Activated effector memory CD4-positive, alpha-beta T cell treated with anti-CD3 and anti-CD28 coated beads, Interleukin-2, amount 50 U/mL, for 16 hours (primary cell): ENCODE results near the gene GOLGA1.
"Not testable (repeated sequence)": the region's sequence is repeated elsewhere in the genome, so short reads cannot be mapped to it uniquely, and the experiment has no call there.

Experiments used
- DNase-seq: peaks from one replicate; pipeline ENCODE4 v3.0.0-alpha.2; 2020

GOLGA1 gene

GRCh38 chr9:124939944-124940343, 939 bp downstream of the GOLGA1 start:
- no peak for DNase-seq

DNA sequence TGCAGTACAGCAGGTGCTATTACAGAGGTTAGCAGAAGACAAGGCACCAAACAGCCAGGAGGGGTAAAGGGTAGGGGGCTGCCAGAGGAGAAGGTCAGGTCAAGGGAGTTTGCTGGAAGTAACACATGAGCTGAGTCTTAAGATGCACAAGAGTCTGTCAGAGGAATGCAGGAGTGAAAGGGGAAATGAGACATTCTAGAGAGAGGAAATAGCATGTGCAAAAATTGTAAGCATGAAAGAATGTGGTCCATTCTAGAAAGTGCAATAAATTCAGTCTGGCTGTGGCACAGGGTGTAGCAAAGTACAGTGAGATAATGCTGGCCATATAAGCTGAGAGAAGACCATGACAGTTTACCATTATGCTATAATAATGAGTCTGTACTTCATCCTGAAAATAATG, 6.6 kb downstream of the GOLGA1 start:
- DNase-seq, result no peak

- no peak for DNase-seq
Measured at GRCh38 chr9:124932333-124932732, 8.6 kb downstream of the GOLGA1 start.

DNA sequence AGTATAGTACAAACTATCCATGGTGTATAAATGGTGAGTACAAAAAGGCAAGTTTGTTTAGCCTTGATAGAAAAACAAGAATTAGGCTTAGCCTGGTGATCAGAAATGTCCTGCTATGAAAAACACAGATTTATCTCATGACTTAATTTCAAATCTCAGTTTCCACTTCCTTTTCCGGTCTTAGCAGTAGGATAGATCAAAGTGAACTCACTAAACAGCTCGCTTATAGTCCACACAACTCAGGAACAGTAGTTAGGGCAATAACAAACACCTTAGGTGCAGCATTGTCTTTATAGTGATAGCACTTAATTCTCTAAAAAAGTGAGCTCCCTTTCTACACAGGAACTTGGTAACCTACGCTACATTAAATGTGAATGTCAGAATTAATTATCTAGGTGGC, 11.4 kb downstream of the GOLGA1 start:
- DNase-seq, result no peak

DNA sequence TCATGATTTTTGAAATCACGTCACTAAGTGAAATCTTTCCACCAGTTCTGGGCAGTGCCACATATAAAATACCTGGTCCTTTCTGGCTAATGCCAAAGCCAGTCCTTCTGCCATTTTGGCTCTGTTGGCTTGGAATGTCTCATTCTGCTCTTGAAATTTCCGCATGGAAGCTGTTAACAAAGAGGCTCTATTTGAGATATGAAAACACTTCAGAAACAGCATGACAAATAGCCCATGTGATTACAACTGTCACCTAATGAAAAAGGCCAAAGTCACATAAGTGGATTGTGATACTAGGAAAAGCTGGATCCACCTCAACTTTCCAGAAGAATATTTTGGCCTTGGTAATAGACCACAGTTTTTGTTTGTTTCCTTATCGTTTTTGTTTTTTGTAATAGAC, 12.8 kb downstream of the GOLGA1 start:
- DNase-seq, result no peak

- DNase-seq, result not testable (repeated sequence)
Measured at GRCh38 chr9:124920394-124920793, 20.5 kb downstream of the GOLGA1 start.

GRCh38 chr9:124914753-124915405, 26.0 kb downstream of the GOLGA1 start:
- DNase-seq, result no peak

DNA sequence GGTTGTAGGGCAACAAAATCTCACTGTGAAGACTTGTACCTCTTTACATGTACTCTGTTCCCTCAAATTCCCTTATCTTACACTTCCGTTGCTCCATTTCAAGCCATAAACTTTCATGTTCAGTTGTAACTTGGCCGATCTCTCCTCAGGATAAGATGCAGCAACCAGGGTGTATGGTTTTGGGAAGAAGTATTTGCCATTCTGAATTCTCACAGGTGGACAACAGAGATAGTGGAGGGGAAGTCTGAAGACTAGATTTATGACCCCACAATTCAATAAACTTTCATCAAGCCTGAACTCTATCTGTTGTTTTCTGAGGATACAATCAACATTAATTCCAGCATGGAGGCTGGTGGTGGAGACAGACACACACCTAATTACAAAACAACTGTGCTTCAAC, 27.5 kb downstream of the GOLGA1 start:
- DNase-seq, result no peak

- DNase-seq, result no peak
Measured at GRCh38 chr9:124911766-124912165, 29.1 kb downstream of the GOLGA1 start.

DNA sequence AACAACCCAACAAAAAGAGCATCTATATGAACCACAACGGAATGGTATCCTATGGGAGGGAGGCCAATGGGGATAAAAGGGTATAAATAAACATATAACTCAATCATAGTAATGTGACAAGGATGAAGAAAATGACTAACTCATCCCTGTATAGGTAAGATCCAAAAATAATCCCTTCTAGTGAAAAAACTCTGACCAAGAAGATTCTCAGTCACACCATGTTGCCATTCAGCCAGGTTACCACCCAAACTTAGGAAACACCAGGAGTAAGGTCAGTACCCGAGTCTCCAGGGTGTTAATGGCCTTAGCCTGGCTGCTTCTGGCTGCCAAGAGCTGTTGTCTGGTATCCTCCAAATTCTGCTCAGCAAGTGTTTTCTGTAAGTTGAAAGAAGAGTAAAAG, 32.8 kb downstream of the GOLGA1 start:
- no peak for DNase-seq

DNA sequence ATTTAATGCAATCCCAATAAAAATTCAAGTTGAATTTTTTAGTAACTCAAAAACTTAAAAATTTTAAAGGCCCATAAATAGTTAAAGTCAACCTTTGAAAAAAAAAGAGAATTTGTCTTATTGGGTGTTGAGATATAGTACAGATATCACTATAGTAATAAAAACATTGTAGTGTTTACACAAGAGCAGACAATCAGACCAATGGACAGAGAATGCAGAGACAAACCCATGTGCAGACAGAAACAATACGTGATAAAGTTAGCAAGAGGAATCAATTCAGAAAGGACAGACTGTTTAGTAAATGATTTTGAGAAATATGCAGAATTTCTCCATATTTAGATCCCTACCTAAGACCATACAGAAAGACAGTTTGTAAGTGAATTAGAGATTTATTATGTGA, 33.9 kb downstream of the GOLGA1 start:
- DNase-seq, result no peak

GRCh38 chr9:124899845-124900244, 41.0 kb downstream of the GOLGA1 start:
- DNase-seq, result no peak

DNA sequence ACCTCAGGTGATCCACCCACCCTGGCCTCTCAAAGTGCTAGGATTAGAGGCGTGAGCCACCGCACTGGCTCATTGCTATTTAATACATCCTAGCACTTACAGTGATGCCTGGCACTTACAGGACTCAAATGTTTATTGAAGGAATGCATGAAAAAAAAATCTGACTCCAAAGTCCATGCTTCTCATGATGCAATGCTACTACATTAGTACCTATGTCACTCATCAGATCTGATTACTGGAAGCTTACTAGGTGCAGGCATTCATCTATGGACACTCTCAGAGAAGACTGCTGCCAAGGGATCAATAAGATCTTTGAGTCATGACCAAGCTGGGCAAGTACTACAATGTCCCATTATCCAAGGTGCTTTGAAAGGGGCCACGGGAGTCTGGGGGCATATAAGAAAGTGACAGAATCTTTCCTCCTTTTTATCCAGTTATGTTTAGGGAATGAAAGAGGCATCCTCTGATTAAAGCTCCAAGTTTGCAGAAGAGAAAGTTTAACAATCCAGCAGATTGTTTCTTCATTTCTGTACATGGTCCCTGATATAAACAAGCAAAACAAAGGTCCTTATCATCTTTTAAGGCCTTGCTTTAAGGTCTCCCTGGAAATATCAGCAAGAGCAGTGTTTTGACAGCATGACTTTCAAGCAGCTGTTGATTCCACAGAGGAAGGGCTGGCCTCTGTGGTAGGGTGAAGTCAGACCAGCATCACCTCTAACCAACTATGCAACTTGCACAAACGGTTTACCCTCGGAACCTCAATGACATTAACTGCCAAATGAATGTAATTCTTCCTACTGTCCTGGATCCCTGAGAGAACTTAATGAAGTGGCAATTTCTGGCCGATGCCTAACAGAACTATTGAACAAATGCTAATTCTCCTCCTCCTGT, 43.1 kb downstream of the GOLGA1 start:
- no peak for DNase-seq

GRCh38 chr9:124894741-124895170, 46.1 kb downstream of the GOLGA1 start:
- DNase-seq, result no peak

DNA sequence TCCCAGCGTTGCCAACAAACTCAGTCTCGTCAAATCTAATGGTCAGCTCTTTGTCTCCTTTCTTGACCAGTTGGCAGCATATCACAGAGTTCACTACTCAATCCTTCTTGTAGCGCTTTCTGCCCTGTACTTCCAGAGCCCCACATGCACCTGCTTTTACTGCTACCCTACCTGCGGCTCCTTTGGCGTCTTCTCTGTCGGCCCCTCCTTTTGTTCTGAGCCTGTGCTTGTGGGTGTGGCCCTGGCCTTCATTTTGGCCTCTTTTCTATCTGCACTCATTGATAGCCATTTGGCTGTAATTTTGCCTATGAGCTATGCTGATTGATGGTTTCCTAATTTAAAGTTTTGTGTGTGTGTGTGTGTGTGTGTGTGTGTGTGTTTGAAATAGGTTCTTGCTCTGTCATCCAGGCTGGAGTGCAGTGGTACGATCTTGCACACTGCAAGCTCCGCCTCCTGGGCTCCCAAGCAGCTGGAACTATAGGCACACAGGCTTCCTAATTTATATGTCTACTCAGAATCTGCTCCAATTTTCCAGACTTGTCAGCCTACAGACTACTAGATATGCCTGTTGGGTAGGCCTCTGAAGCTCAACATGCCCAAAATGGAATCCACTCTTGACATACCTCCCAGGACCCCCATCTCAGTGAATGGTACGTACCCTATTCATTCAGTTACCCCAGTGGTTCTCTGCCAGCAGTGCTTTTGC, 46.7 kb downstream of the GOLGA1 start:
- DNase-seq, result no peak

DNA sequence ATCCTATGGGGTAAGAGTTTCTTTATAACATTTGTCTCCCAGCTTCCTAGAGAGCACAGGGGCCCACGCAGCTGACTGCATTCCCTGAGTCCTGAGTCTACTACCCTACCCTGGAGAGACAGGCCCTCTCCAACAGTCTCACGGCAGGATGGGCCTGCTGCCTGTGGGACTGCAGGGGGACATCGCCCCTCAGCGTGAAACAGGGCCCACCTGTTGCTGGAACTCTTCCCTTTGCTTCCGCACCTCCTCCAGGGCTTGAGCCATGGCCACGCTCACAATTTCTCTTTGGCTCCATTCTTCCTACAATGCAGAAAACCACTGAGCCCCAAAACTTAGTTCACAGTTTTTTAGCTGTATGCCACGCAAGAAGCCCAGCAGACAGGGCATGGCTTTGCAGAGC, 50.7 kb downstream of the GOLGA1 start:
- DNase-seq, result no peak

DNA sequence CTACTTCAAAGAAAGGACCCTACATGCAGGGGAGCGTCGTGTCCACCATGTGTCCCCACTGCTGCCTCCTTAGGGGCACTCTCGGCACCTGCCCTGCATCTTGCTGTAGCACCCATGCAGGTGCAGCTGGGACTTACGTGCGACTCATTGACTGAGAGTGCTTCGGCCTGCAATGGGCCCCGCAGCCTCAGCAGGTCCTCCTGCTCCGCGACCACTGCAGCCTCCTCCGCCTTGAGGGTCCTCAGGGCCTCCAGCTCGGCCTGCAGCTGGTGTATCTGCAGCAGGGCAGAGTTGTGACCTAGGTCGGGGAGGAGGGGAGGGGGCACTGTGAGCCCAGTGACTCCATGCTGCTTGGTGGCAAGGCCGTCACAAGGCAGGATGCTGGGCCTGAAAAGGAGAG, 51.9 kb downstream of the GOLGA1 start:
- DNase-seq, result no peak

DNA sequence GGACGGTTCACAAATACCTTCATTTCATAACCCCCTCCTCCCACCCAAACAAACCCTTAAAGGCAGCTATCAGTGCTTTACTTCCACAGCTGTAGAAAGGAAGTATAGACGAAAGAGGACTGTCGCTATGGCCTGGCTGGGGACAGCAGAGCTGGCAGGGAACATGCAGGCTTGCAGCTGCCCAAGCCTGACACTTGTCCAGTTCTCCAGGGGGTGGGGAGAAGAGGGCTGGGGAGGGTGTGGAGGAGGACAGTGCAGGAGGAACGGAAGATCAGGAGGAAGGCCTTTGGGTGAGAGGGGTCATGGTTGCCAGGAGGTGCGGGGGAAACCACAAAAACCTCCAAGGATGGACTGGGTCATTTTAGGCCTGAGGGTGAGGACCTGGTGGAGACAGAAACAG, 53.1 kb downstream of the GOLGA1 start:
- DNase-seq, result no peak

DNA sequence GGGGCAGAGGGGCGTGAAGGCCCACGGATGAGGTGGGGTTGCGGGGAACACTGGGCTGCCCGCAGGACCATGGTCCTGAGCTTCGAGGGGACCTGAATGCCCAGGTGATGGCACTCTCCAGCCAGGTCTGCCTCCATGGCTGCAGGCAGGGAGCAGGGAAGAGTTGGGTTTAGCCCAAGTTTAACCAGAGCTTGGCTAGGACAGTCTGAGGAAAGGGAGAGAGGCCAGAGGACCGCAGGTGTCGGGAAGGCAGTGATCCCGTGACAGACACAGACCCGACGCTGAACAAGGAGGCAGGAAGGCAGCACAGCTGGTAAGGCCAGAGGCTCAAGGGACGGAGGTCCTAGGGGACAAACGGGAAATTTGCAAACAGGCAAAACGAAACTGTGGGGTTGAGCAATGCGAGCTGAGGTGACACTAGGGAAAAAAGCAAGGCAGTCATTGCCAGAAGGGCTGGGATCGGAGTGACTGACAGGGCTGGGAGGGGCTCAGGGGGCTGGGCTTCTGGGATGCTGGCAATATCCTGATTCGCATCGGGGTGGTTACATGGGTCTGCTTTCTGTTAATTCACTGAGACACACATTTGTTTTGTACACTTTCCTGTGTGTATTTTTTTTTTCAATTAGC, 53.9 kb downstream of the GOLGA1 start:
- DNase-seq, result no peak

GRCh38 chr9:124886461-124886860, 54.4 kb downstream of the GOLGA1 start:
- DNase-seq, result no peak

GRCh38 chr9:124885551-124885950, 55.3 kb downstream of the GOLGA1 start:
- DNase-seq, result no peak

DNA sequence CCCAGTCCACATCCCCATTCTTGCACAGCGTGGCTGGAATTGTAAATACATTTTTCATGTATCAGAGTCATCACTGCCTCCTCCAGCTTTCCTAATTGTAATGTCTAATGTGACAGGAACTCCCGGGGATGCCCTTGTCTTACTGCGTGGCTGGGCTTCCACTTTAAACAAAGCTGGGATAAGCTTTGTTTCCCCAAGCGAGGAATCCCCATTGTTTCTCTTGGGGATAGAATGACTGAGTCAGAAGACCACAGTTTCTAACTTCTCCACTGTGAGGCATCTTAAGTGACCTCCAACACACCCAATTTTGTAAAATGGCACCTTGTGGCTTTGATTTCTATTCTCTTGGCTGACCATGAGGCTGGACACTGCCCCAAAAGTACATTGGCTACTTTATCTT, 56.5 kb downstream of the GOLGA1 start:
- DNase-seq, result no peak

GRCh38 chr9:124882231-124882630, 58.7 kb downstream of the GOLGA1 start:
- DNase-seq, result no peak
